Gastroesophageal sphincter (tissue), 3 donors: ENCODE measurements around the gene BAHCC1.

ENCODE experiments used
- CTCF ChIP-seq, 4 experiments: fragments of 200-600 bp in 2 of 4; fragments of 450-650 bp in 2 of 4; sonication (generic) in 1 of 4; IDR thresholded peaks; one replicate each; pipeline ENCODE4 v1.5.1; 2017 to 2019; ENCODE audit warnings: antibody characterized with exemption in 4 of 4, mild to moderate bottlenecking in 2 of 4, moderate library complexity in 2 of 4
- EP300 ChIP-seq: sonication (generic); formaldehyde crosslinking; IDR thresholded peaks from one replicate; pipeline ENCODE4 v1.6.1; 2017; ENCODE audit warnings: antibody characterized with exemption, mild to moderate bottlenecking
- POLR2A ChIP-seq, 2 donors: fragments of 450-650 bp; IDR thresholded peaks; one replicate each; pipeline ENCODE4 v1.6.1; 2017; ENCODE audit warnings: antibody characterized with exemption in 2 of 2, mild to moderate bottlenecking in 2 of 2, moderate library complexity in 1 of 2
- POLR2AphosphoS5 ChIP-seq: sonication (generic); formaldehyde crosslinking; IDR thresholded peaks from one replicate; pipeline ENCODE4 v1.6.1; 2017; ENCODE audit warnings: antibody characterized with exemption

GRCh38 chr17:81456798-81457197, 61.5 kb downstream of the BAHCC1 start:
- TF ChIP-seq POLR2A (IDR thresholded peaks at IDR 0.05) (no peak), CTCF (IDR thresholded peaks at IDR 0.05) (no peak), EP300 (no peak), POLR2AphosphoS5 (no peak)
